HL-60 (cell line): Measurements from ENCODE around the gene PLEKHA8.

ENCODE experiments used
- DNase-seq, 2 experiments: peaks; one replicate each; pipeline ENCODE4 v3.0.0-alpha.2; 2010 to 2020; ENCODE audit warnings: low read depth in 1 of 2, low spot score in 1 of 2
- H3K27ac ChIP-seq: fragments of 250-450 bp; sonication (Bioruptor Pico); replicated peaks from 2 replicates; pipeline ENCODE4 v1.5.1; 2020; ENCODE audit warnings: mild to moderate bottlenecking, moderate library complexity
- H3K27me3 ChIP-seq: fragments of 250-450 bp; sonication (Bioruptor Pico); 2 replicates; pipeline ENCODE4 v1.5.1; 2021; ENCODE audit warnings: mild to moderate bottlenecking, moderate library complexity; ENCODE audit not compliant: insufficient read depth, poor library complexity, severe bottlenecking
- H3K4me3 ChIP-seq: replicated peaks from 2 replicates; pipeline ENCODE4 v1.5.1; 2011; ENCODE audit warnings: mild to moderate bottlenecking, control low read depth, low read length; ENCODE audit not compliant: insufficient read depth
- GABPA ChIP-seq: IDR thresholded peaks from 2 replicates; pipeline ENCODE4 v1.6.1; 2012; ENCODE audit warnings: low read depth
- POLR2AphosphoS5 ChIP-seq: IDR thresholded peaks from 2 replicates; pipeline ENCODE4 v1.6.1; 2012; ENCODE audit warnings: low read depth
- REST ChIP-seq: IDR thresholded peaks from 2 replicates; pipeline ENCODE4 v1.6.1; 2012; ENCODE audit warnings: low read depth; ENCODE audit not compliant: insufficient replicate concordance
- SPI1 ChIP-seq: IDR thresholded peaks from 2 replicates; pipeline ENCODE4 v1.6.1; 2012; ENCODE audit warnings: low read depth, mild to moderate bottlenecking, borderline replicate concordance
- TF ChIP-seq, protein P1 (sequence below): IDR thresholded peaks from one replicate; pipeline ENCODE4 v1.5.1; 2011; ENCODE audit warnings: low read length, control low read depth, inconsistent platforms; ENCODE audit not compliant: insufficient read depth

Gene PLEKHA8

DNA sequence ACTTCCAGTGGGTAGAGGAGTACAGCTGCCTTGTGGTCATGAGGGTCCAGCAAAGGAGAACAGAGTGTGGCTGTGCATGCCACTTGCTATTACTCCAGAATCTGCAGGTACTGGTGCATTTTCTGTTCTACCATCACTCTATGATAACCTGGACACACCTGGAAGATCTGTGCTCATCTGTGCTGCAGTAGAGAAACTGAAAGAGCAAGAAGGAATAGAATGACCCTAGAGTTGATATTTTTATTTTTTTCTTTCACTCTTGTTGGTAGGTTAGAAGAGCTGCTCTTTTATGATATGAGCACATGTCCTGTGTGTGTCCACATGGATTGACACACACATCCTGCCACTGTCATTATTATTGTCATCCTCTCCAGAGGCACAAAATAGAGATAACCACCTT lies 58.3 kb downstream of the PLEKHA8 start:
- Histone ChIP-seq H3K4me3 (no peak overlapping the region), H3K27ac (no peak overlapping the region), H3K27me3 (no peaks in the 10 kb centered on the region)
- TF ChIP-seq POLR2AphosphoS5 (no peak), REST (no peak), GABPA (no peak), SPI1 (no peak)
- TF ChIP-seq, protein P1, sequence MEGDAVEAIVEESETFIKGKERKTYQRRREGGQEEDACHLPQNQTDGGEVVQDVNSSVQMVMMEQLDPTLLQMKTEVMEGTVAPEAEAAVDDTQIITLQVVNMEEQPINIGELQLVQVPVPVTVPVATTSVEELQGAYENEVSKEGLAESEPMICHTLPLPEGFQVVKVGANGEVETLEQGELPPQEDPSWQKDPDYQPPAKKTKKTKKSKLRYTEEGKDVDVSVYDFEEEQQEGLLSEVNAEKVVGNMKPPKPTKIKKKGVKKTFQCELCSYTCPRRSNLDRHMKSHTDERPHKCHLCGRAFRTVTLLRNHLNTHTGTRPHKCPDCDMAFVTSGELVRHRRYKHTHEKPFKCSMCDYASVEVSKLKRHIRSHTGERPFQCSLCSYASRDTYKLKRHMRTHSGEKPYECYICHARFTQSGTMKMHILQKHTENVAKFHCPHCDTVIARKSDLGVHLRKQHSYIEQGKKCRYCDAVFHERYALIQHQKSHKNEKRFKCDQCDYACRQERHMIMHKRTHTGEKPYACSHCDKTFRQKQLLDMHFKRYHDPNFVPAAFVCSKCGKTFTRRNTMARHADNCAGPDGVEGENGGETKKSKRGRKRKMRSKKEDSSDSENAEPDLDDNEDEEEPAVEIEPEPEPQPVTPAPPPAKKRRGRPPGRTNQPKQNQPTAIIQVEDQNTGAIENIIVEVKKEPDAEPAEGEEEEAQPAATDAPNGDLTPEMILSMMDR, result no peak
- no peak for DNase-seq

DNA sequence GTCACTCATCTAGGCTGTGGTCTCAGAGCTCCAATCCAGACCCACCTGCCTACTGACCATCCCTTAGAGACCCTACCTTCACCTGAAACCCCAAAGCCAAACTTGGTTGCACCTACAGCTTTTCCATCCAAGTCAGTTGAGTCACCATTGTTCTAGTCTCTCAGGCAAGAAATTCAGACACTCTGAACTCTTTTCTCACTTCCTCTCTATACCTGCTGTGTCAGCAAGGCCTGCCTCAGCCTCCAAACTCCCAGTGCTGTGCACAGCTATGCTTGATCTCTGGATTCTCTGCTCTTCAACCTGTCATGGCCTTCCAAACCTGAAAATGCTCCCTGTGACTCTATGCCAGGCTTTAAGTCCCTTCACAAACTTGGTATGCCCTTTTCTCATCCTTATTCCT lies 59.2 kb downstream of the PLEKHA8 start:
- no peaks in the 10 kb centered on the region for H3K27me3 ChIP-seq
- H3K27ac ChIP-seq, result no peak overlapping the region
- DNase-seq, result no peak
- TF ChIP-seq SPI1, result 0 out of 2 replicates have a peak, but pooled peaks have one; percentile 15
- TF ChIP-seq, protein P1, result no peak
- no peak overlapping the region for H3K4me3 ChIP-seq

DNA sequence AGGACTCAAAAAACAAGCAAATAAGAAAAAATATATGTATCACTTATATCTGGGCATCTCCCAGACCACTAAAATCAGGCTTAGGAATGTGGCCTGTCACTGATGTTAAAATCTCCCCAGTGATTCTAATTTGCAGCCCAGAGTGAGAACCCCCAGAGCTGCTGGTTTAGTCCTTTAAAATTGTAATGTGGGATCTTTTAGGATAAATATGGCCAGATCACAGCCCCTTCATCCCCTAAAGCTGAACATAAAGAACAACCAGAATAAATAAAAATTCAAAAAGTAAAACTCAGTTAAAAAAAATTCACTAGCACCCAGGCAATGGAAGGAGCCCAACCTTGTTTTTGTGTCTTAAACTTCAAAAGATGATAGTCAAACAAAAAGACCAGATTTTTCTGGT lies 60.1 kb downstream of the PLEKHA8 start:
- H3K27ac ChIP-seq, result no peak overlapping the region
- no peak overlapping the region for H3K4me3 ChIP-seq
- H3K27me3 ChIP-seq, result no peaks in the 10 kb centered on the region
- TF ChIP-seq REST (no peak), POLR2AphosphoS5 (no peak), SPI1 (no peak), GABPA (no peak)
- TF ChIP-seq, protein P1, result no peak
- no peak for DNase-seq

DNA sequence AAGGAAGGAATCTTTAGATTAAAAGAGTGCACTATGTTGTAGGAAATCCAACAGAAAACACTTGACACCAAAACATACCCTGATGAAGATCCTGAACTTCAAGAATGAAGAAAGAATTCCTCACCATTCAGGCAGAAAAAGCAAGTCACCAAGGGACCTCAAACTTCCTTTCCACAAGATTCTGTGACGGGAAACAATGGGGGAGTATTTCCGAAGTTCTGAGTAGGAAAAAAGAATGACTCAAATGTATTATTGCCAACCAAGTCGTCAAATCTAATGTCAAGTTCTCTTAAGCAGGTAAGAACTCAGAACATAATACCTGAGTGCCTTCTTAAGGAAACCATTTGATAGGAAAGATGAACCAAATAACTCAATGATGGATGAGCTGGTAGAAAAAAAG lies 61.9 kb downstream of the PLEKHA8 start:
- no peak overlapping the region for H3K4me3 ChIP-seq
- H3K27me3 ChIP-seq, result no peaks in the 10 kb centered on the region
- H3K27ac ChIP-seq, result no peak overlapping the region
- TF ChIP-seq REST, result no peak
- no peak for DNase-seq
